Stimulated activated memory B cell treated with anti-CD40 and anti-IgM and Interleukin-4, amounts not matched to agents 10 μg/mL and 1 μg/mL and 100 μg/mL, for 72 hours (primary cell): ENCODE results near the gene ZNF283.
A peak's percentile ranks its signal among the peaks of the same experiment; 100 is the strongest.

Source experiments
- ATAC-seq: fragments of 150-1000 bp; cut with Tn5 transposase; 2 replicates; pipeline ENCODE4 v1.10.0; 2021
- H3K27ac Mint-ChIP-seq: one replicate; pipeline ENCODE4 v1.8.0; 2022; ENCODE audit warnings: mild to moderate bottlenecking, mixed read lengths
- H3K27me3 Mint-ChIP-seq: one replicate; pipeline ENCODE4 v1.8.0; 2022; ENCODE audit warnings: mixed read lengths
- H3K36me3 Mint-ChIP-seq: one replicate; pipeline ENCODE4 v1.8.0; 2022; ENCODE audit warnings: mixed read lengths
- H3K4me1 Mint-ChIP-seq: one replicate; pipeline ENCODE4 v1.8.0; 2022; ENCODE audit warnings: mixed read lengths
- H3K4me3 Mint-ChIP-seq: one replicate; pipeline ENCODE4 v1.8.0; 2022; ENCODE audit warnings: mild to moderate bottlenecking, moderate library complexity, mixed read lengths
- H3K9me3 Mint-ChIP-seq: one replicate; pipeline ENCODE4 v1.8.0; 2022; ENCODE audit warnings: mixed read lengths

The ZNF283 gene

DNA sequence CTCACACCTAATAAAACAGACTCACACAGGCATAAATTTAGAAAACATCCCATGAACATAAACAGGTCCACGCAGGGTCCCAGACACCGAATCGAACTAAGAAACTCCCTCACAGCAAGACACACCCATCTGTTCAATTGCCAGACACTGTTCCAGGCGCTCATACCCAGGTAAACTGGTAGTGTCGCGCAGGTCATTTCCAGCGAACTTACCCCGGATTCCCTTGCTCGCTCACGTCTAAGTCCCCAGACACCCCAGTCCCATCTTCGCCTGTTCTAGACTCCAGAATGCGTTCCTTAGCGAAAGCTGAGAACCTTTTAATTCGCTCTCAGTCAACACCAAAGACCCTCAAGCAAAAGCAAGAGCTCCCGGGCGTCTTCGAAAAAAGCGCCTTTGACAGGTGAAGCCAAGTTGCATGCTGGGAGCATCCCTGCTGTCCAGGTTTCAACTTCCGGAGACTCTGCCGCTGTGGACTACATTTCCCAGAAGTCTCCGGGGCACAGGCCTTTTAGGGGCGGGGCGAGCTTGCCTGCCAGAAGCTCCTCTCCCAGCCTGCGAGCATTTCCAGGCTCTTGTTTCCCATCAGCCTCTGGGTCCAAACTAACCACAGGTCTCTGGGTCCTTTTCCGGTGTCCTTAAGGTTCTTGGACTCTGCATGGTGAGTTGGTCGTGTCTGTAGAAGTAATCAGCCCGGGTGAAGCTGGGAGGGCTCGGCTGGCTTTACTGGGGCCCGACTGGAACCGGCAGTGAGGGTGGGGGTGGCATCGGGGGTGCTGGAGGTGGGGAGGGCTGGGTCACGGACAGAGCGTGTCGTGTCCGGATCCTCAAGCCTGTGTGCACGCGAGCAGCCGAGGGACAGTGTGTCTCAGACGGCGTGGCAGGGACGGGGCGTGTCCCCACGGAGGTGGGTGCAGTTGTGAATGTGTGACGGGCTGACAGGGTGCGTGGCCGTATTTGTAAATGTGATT, at the start of gene ZNF283:
TSS of gene ZNF283 (plus strand) at position 535 of the 968 bp plus-strand sequence. CDS start 6,184 bp downstream, outside the sequence.
- Mint-ChIP-seq H3K4me3 (peak within 1 kb of the TSS; percentile 89), H3K36me3 (peaks cover 32% of the 10 kb centered on the region), H3K4me1 (peaks cover 19% of the 10 kb centered on the region), H3K9me3 (peaks cover 15% of the 10 kb centered on the region), H3K27ac (peak within 1 kb of the TSS; percentile 78), H3K27me3 (no peaks in the 10 kb centered on the region)
- ATAC-seq, result peak; percentile 98

DNA sequence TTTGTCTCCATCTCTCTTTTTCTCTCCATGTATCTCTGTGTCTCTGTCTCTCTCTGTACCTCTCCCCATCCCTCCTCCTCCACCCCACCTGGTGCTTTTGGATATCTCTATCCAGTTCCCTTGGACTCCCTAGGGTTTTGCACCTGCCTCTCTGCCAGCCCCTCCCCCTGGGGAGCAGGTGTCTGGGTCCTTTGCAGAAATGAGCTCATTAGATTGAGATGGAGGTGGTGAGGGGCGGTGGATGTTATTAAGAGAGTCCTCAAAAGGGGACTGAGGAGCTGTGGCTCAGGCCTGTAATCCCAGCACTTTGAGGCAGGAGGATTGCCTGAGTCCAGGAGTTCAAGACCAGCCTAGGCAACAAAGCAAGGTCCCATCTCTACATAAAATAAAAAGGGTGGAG, 48.5 kb upstream of the ZNF283 start:
- peak overlapping the region; percentile 93 for H3K27ac Mint-ChIP-seq
- peak overlapping the region; percentile 82 for H3K4me3 Mint-ChIP-seq
- no peak for ATAC-seq
- H3K9me3 Mint-ChIP-seq, result peaks cover 3% of the 10 kb centered on the region
- H3K27me3 Mint-ChIP-seq, result no peaks in the 10 kb centered on the region
- H3K4me1 Mint-ChIP-seq, result peaks cover 80% of the 10 kb centered on the region
- peaks cover 34% of the 10 kb centered on the region for H3K36me3 Mint-ChIP-seq

- Mint-ChIP-seq H3K36me3 (peaks cover 32% of the 10 kb centered on the region), H3K9me3 (peaks cover 3% of the 10 kb centered on the region), H3K4me3 (peak overlapping the region; percentile 82), H3K27ac (peak overlapping the region; percentile 93), H3K4me1 (peaks cover 86% of the 10 kb centered on the region), H3K27me3 (no peaks in the 10 kb centered on the region)
- no peak for ATAC-seq
Measured at GRCh38 chr19:43779147-43779819, 47.8 kb upstream of the ZNF283 start.

DNA sequence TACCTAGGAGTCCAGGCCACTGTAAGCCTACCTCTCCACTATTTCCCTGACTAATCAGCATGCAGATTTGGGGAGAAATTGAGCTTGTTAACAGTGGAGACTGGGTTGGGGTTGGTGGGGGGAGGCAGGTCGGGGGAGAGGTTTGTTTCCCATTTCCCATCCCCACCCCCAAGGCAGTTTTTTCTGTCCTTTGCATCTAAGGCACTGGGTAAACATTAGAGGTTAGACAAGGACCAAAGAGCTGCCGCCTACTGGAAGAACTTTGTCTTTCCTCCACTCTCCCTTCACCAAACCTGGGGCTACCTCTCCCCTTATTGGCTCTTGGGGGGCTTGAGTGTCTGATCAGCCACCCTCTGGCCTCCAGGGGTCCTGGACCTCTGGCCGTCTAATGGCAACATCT, 47.3 kb upstream of the ZNF283 start:
- Mint-ChIP-seq H3K27ac (peak overlapping the region; percentile 93), H3K27me3 (no peaks in the 10 kb centered on the region), H3K4me1 (peaks cover 92% of the 10 kb centered on the region), H3K4me3 (peak overlapping the region; percentile 82), H3K36me3 (peaks cover 32% of the 10 kb centered on the region), H3K9me3 (peaks cover 3% of the 10 kb centered on the region)
- ATAC-seq, result no peak

- peak within 1 kb of the TSS; percentile 93 for H3K27ac Mint-ChIP-seq
- no peaks in the 10 kb centered on the region for H3K27me3 Mint-ChIP-seq
- H3K36me3 Mint-ChIP-seq, result peaks cover 22% of the 10 kb centered on the region
- H3K9me3 Mint-ChIP-seq, result peaks cover 3% of the 10 kb centered on the region
- ATAC-seq, result peak; percentile 85
- peak within 1 kb of the TSS; percentile 82 for H3K4me3 Mint-ChIP-seq
- peaks cover 88% of the 10 kb centered on the region for H3K4me1 Mint-ChIP-seq
Measured at GRCh38 chr19:43780706-43781525, 46.2 kb upstream of the ZNF283 start, which contains the start of gene KCNN4. KCNN4 (minus strand) TSS chr19:43780973; CDS start chr19:43780861, 112 bp downstream.

DNA sequence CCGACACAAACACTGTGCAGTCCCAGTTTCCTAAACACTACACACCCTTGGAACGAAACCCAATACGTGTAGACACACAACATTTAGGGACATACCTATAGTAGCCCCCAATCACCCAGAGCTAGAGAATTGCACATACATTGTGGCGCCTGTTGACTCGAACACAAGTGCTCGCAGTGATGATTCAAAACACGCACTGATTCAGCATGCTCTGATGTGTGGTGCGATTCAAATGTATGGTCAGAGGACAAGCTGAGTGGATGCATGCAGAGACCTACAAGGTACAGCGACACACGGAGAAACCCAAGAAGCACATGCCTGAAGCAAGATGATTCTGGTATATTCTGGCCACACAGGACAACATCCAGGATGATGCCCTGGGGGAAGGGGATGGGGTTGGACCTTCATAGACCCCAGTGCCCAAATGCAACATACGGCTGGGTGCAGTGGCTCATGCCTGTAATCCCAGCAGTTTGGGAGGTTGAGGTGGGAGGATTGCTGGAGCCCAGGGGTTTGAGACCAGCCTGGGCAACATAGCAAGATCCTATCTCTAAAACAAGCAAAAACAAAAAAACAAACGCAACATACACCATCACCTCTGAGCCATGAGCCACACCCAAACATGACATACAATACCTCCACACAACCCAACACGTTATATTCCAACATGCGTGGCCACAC, 45.4 kb upstream of the ZNF283 start:
- peaks cover 14% of the 10 kb centered on the region for H3K36me3 Mint-ChIP-seq
- H3K4me3 Mint-ChIP-seq, result peak overlapping the region; percentile 82
- H3K27me3 Mint-ChIP-seq, result no peaks in the 10 kb centered on the region
- H3K4me1 Mint-ChIP-seq, result peaks cover 79% of the 10 kb centered on the region
- ATAC-seq, result no peak
- H3K9me3 Mint-ChIP-seq, result peaks cover 3% of the 10 kb centered on the region
- peak overlapping the region; percentile 93 for H3K27ac Mint-ChIP-seq

- Mint-ChIP-seq H3K4me1 (peaks cover 74% of the 10 kb centered on the region), H3K9me3 (peaks cover 3% of the 10 kb centered on the region), H3K4me3 (peak overlapping the region; percentile 82), H3K27ac (peak overlapping the region; percentile 93), H3K36me3 (peaks cover 9% of the 10 kb centered on the region), H3K27me3 (no peaks in the 10 kb centered on the region)
- no peak for ATAC-seq
Measured at GRCh38 chr19:43782311-43782660, 44.8 kb upstream of the ZNF283 start.

DNA sequence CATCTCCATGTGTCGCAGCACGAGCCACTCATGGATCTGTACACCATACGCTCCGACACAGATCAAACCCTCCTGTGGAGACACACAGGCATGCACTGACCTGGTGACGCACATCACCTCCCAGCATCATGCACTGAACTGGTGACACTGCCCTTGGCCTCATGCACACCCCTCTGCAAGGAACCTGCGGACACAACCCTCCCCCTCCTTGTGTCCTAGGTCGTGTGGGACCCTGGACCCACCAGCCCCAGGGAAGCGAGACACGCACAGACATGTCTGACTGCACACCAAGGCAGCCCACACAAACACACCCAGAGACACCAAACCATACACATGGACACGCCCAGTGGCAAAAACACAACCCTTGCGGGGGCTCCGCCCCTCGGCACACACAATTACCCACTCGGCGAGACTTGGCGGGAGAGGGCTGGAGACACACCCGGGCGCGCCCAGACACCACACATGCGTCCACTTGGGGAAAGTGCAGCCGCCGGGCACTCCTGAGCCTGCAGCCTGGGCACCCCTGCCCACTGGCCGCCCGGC, 44.4 kb upstream of the ZNF283 start:
- peaks cover 3% of the 10 kb centered on the region for H3K9me3 Mint-ChIP-seq
- peaks cover 69% of the 10 kb centered on the region for H3K4me1 Mint-ChIP-seq
- H3K27ac Mint-ChIP-seq, result peak overlapping the region; percentile 93
- H3K27me3 Mint-ChIP-seq, result no peaks in the 10 kb centered on the region
- H3K4me3 Mint-ChIP-seq, result peak overlapping the region; percentile 82
- H3K36me3 Mint-ChIP-seq, result peaks cover 8% of the 10 kb centered on the region
- ATAC-seq, result peak; percentile 75

GRCh38 chr19:43783636-43784035, 43.5 kb upstream of the ZNF283 start:
- H3K4me3 Mint-ChIP-seq, result peak overlapping the region; percentile 82
- peaks cover 3% of the 10 kb centered on the region for H3K9me3 Mint-ChIP-seq
- peaks cover 8% of the 10 kb centered on the region for H3K36me3 Mint-ChIP-seq
- H3K27me3 Mint-ChIP-seq, result peaks cover 1% of the 10 kb centered on the region
- ATAC-seq, result no peak
- H3K4me1 Mint-ChIP-seq, result peaks cover 60% of the 10 kb centered on the region
- H3K27ac Mint-ChIP-seq, result peak overlapping the region; percentile 93

GRCh38 chr19:43784241-43784980, 42.7 kb upstream of the ZNF283 start:
- H3K4me1 Mint-ChIP-seq, result peaks cover 57% of the 10 kb centered on the region
- peaks cover 3% of the 10 kb centered on the region for H3K9me3 Mint-ChIP-seq
- peaks cover 7% of the 10 kb centered on the region for H3K27me3 Mint-ChIP-seq
- peaks cover 5% of the 10 kb centered on the region for H3K36me3 Mint-ChIP-seq
- H3K27ac Mint-ChIP-seq, result peak overlapping the region; percentile 93
- no peak for ATAC-seq
- peak overlapping the region; percentile 82 for H3K4me3 Mint-ChIP-seq

- Mint-ChIP-seq H3K9me3 (peaks cover 3% of the 10 kb centered on the region), H3K4me1 (peaks cover 52% of the 10 kb centered on the region), H3K27me3 (peaks cover 7% of the 10 kb centered on the region), H3K36me3 (no peaks in the 10 kb centered on the region), H3K4me3 (peak overlapping the region; percentile 55), H3K27ac (peak overlapping the region; percentile 93)
- peak; percentile 39 for ATAC-seq
Measured at GRCh38 chr19:43784981-43785808, 41.9 kb upstream of the ZNF283 start.

DNA sequence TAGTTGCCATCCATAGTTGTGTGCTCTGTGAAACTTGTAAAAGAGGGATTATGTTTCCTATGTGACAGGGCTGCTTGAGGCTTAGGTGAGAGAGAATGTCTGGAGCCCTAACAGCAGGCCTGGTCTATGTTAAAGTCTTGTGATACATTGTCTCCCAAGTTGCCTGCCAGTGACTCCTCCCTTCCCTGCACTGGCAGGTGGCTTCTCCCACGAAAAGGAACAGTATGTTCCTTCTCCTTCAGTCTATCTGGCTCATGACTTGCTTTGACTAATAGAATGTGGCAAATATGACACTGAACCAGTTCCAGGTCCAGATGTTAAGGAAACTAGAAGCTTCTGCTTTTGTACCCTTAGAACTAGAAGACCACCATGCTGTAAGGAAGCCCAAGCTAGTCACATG, 40.5 kb upstream of the ZNF283 start:
- Mint-ChIP-seq H3K36me3 (no peaks in the 10 kb centered on the region), H3K27ac (no peak overlapping the region)
- no peak for ATAC-seq

DNA sequence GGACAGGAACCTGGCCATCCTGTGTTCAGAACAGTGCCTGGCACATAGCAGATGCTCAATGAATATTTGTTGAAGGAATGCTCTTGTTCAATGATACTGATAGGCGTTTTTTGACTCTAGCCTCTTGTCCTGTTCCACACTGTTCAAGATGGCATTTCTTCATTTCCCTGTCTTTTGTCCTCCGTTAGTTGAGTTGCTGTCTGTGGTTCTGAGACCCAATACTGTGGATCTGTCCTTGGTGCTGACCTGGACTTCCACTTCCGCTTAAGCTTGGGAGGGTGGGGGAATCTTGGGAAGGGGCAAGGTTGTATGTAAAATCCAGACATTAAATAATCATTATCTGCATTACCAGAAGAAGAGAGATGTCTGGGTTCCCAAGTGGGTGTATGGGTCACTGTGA, 38.1 kb upstream of the ZNF283 start:
- Mint-ChIP-seq H3K4me1 (peaks cover 25% of the 10 kb centered on the region), H3K27me3 (peaks cover 17% of the 10 kb centered on the region), H3K36me3 (no peaks in the 10 kb centered on the region), H3K4me3 (no peak overlapping the region), H3K27ac (no peak overlapping the region), H3K9me3 (no peaks in the 10 kb centered on the region)
- ATAC-seq, result no peak

More for the DNA sequence above, 40.5 kb upstream of the ZNF283 start:
- H3K9me3 Mint-ChIP-seq, result peaks cover 3% of the 10 kb centered on the region
- H3K4me3 Mint-ChIP-seq, result no peak overlapping the region
- peaks cover 49% of the 10 kb centered on the region for H3K4me1 Mint-ChIP-seq
- H3K27me3 Mint-ChIP-seq, result peaks cover 7% of the 10 kb centered on the region
